Islet of Langerhans (tissue), 1 donor: ENCODE data around the gene GOLGB1.

Source experiments
- FAIRE-seq: peaks from one replicate; lab custom pipeline; 2011; peaks lifted over from hg19 to GRCh38; lab: Jason Lieb, UNC

Gene GOLGB1

GRCh38 chr3:121677141-121677540 is 72.4 kb downstream of the GOLGB1 start:
- FAIRE-seq = no peak

GRCh38 chr3:121670676-121671075 is 78.9 kb downstream of the GOLGB1 start:
- no peak for FAIRE-seq

GRCh38 chr3:121667333-121667732 is 82.2 kb downstream of the GOLGB1 start:
- FAIRE-seq = no peak

GRCh38 chr3:121665488-121665887 is 84.1 kb downstream of the GOLGB1 start:
- no peak for FAIRE-seq

GRCh38 chr3:121663171-121663847 is 86.2 kb downstream of the GOLGB1 start:
- no peak for FAIRE-seq

- no peak for FAIRE-seq
Measured at GRCh38 chr3:121662742-121663141, 86.8 kb downstream of the GOLGB1 start.

- FAIRE-seq = no peak
Measured at GRCh38 chr3:121661376-121661775, 88.2 kb downstream of the GOLGB1 start.

- FAIRE-seq = no peak
Measured at GRCh38 chr3:121660356-121661171, 89.0 kb downstream of the GOLGB1 start, which contains the start of gene HCLS1. TSS of gene HCLS1 (minus strand) at chr3:121660903. CDS start at chr3:121658347, 2,556 bp downstream.

GRCh38 chr3:121659586-121659985 is 90.0 kb downstream of the GOLGB1 start:
- FAIRE-seq = no peak

GRCh38 chr3:121658716-121659435 is 90.7 kb downstream of the GOLGB1 start:
- FAIRE-seq = no peak

GRCh38 chr3:121654493-121655385 is 94.8 kb downstream of the GOLGB1 start:
- no peak for FAIRE-seq

- no peak for FAIRE-seq
Measured at GRCh38 chr3:121651684-121652083, 97.9 kb downstream of the GOLGB1 start.

- no peak for FAIRE-seq
Measured at GRCh38 chr3:121649645-121650044, 99.9 kb downstream of the GOLGB1 start.

- FAIRE-seq = no peak
Measured at GRCh38 chr3:121648219-121648958, 101.2 kb downstream of the GOLGB1 start.

- FAIRE-seq = no peak
Measured at GRCh38 chr3:121645054-121645453, 104.5 kb downstream of the GOLGB1 start.

GRCh38 chr3:121642601-121643314 is 106.8 kb downstream of the GOLGB1 start:
- FAIRE-seq = no peak

- FAIRE-seq = no peak
Measured at GRCh38 chr3:121641127-121641526, 108.4 kb downstream of the GOLGB1 start.

GRCh38 chr3:121637922-121638321 is 111.6 kb downstream of the GOLGB1 start:
- FAIRE-seq = no peak

- no peak for FAIRE-seq
Measured at GRCh38 chr3:121630355-121630754, 119.2 kb downstream of the GOLGB1 start.

- FAIRE-seq = no peak
Measured at GRCh38 chr3:121629601-121630000, 119.9 kb downstream of the GOLGB1 start.
